CD4-positive, alpha-beta T cell (primary cell): Measurements from ENCODE around the gene FYN. TPM values are rescaled to one million over a fixed set of nuclear protein-coding genes. Genes with fewer than 3 reads are reported as not detected.
"Not testable (repeated sequence)": the region's sequence is repeated elsewhere in the genome, so short reads cannot be mapped to it uniquely, and the experiment has no call there.

Source experiments
- ATAC-seq: fragments of 200-7000 bp; cut with Tn5 transposase; one replicate; pipeline ENCODE4 v1.10.0; 2022; ENCODE audit warnings: mild to moderate bottlenecking; ENCODE audit not compliant: poor library complexity
- CTCF ChIA-PET: fragments of 350-600 bp; sonication (Branson Sonifier 250); formaldehyde crosslinking; loops from one replicate; lab custom pipeline; 2021; ENCODE audit warnings: antibody characterized with exemption, inconsistent platforms; lab: Charles Lee
- POLR2A ChIA-PET: fragments of 350-600 bp; sonication (Branson Sonifier 250); formaldehyde crosslinking; loops from one replicate; lab custom pipeline; 2021; ENCODE audit warnings: antibody characterized with exemption, inconsistent platforms; lab: Charles Lee
- DNase-seq, 14 experiments: peaks; one replicate each; pipeline ENCODE4 v3.0.0-alpha.2; 2013 to 2020; ENCODE audit warnings: mixed read lengths in 2 of 14
- H3K27ac ChIP-seq, 2 donors: one replicate each; pipeline versions ENCODE4 v1.5.1 to v1.7.0; 2013; ENCODE audit warnings: low read length in 2 of 2, low read depth in 1 of 2, mild to moderate bottlenecking in 1 of 2
- H3K27me3 ChIP-seq, 2 experiments: 1 replicate in 1 of 2; 2 replicates in 1 of 2; pipeline versions ENCODE4 v1.6.1 to v1.7.0; 2013; ENCODE audit warnings: low read length in 2 of 2, control low read depth in 1 of 2, mild to moderate bottlenecking in 1 of 2, moderate library complexity in 1 of 2; ENCODE audit not compliant: insufficient read depth in 2 of 2, control insufficient read depth in 1 of 2
- H3K36me3 ChIP-seq: one replicate; pipeline ENCODE4 v1.6.1; 2013; ENCODE audit warnings: low read length, control low read depth; ENCODE audit not compliant: insufficient read depth
- H3K4me1 ChIP-seq: one replicate; pipeline ENCODE4 v1.6.1; 2013; ENCODE audit warnings: low read length, control low read depth; ENCODE audit not compliant: insufficient read depth
- H3K4me3 ChIP-seq: one replicate; pipeline ENCODE4 v1.5.1; 2013; ENCODE audit warnings: mild to moderate bottlenecking, low read length, moderate library complexity
- H3K9me3 ChIP-seq, 2 experiments: 1 replicate in 1 of 2; 2 replicates in 1 of 2; pipeline versions ENCODE4 v1.6.1 to v1.7.0; 2013; ENCODE audit warnings: low read length in 2 of 2, mild to moderate bottlenecking in 2 of 2, control low read depth in 1 of 2, moderate library complexity in 1 of 2; ENCODE audit not compliant: control insufficient read depth in 1 of 2, insufficient read depth in 1 of 2
- H3K27ac Mint-ChIP-seq: one replicate; pipeline ENCODE4 v1.8.0; 2020; ENCODE audit warnings: mixed read lengths
- H3K27me3 Mint-ChIP-seq: one replicate; pipeline ENCODE4 v1.8.0; 2021; ENCODE audit warnings: mixed read lengths
- H3K36me3 Mint-ChIP-seq: one replicate; pipeline ENCODE4 v1.8.0; 2021; ENCODE audit warnings: low read depth, mixed read lengths
- H3K4me1 Mint-ChIP-seq: one replicate; pipeline ENCODE4 v1.8.0; 2021; ENCODE audit warnings: low read depth, mixed read lengths
- H3K4me3 Mint-ChIP-seq: one replicate; pipeline ENCODE4 v1.8.0; 2020; ENCODE audit warnings: mild to moderate bottlenecking, mixed read lengths
- H3K9me3 Mint-ChIP-seq: one replicate; pipeline ENCODE4 v1.8.0; 2020; ENCODE audit warnings: mixed read lengths
- intact Hi-C, 2 experiments: fragments of 100-400 bp; cut with DNase I in 1 of 2; cut with micrococcal nuclease in 1 of 2; formaldehyde crosslinking; loops; one replicate each; pipeline versions ENCODE4 v1.15.1 to v1.9.0; 2023 to 2025; cut with DNase I, micrococcal nuclease
- total RNA-seq, 174 experiments: library from RNA in 2 of 174; stranded (reverse) in 2 of 174; gene quantifications; one replicate each; pipeline ENCODE4 v1.2.3 and lab custom pipeline; 2021 to 2026
- TF ChIP-seq, protein P1 (sequence below): fragments of 200-600 bp; IDR thresholded peaks from one replicate; pipeline ENCODE4 v1.8.0; 2022; ENCODE audit warnings: antibody characterized with exemption, mild to moderate bottlenecking

Gene FYN
- total RNA-seq, 2 experiments from 2014 or later: 419 TPM

DNA sequence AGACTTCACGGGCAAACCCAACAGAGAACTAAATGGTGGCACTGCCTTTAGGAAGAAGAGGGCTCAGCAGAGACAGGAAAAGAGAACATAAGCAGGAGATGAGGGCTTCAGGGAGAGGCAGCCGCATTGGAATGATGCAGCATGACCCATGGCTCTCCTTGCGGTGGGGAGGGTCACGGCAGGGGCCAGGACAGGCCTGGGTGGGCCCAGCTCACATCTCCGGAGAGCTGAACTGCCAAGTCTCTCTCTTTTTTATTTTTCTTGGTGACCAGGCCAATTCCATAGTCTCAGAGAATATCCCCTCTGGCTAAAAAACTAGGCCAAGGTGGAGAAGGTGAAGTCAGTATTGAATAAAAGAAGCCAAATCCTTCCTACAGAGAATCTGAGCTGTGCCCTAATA lies 190.1 kb downstream of the FYN start:
- no peak for ATAC-seq
- intact Hi-C loops: no loop called here

DNA sequence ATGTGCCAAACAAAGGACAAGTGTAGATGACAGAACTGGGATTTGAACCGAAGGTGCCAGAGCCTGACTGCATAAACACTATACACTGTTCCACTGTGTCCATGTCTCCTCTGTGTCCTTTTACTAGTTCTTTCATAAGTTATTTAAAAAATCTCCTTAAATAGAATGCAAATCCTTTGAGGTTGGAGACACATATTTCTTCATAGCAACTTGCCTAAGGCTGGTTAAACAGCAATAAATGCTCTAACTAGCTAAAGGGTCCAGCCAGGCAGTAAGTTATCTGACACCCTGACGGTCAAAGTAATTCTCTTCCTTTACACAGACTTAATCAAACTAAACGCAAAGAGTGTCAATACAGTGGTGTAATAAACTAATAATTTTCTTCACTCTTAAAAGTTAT lies 191.4 kb downstream of the FYN start:
- no peak overlapping the region for H3K4me3 Mint-ChIP-seq
- H3K4me1 Mint-ChIP-seq: peaks cover 90% of the 10 kb centered on the region
- H3K27ac Mint-ChIP-seq: peak overlapping the region; percentile 83
- H3K36me3 Mint-ChIP-seq: peaks cover 95% of the 10 kb centered on the region
- CTCF ChIA-PET: interaction anchor here (1.0 kb wide), 1 partner anchor 192 kb away, joined by 3 read pairs; the partner anchor contains the start of gene FYN
- ATAC-seq (no peak), DNase-seq (no peak)
- Histone ChIP-seq H3K27ac (no peak overlapping the region), H3K4me3 (no peak overlapping the region), H3K36me3 (peaks cover 99% of the 10 kb centered on the region), H3K27me3 (no peaks in the 10 kb centered on the region), H3K9me3 (no peaks in the 10 kb centered on the region), H3K4me1 (peaks cover 55% of the 10 kb centered on the region)
- TF ChIP-seq, protein P1, sequence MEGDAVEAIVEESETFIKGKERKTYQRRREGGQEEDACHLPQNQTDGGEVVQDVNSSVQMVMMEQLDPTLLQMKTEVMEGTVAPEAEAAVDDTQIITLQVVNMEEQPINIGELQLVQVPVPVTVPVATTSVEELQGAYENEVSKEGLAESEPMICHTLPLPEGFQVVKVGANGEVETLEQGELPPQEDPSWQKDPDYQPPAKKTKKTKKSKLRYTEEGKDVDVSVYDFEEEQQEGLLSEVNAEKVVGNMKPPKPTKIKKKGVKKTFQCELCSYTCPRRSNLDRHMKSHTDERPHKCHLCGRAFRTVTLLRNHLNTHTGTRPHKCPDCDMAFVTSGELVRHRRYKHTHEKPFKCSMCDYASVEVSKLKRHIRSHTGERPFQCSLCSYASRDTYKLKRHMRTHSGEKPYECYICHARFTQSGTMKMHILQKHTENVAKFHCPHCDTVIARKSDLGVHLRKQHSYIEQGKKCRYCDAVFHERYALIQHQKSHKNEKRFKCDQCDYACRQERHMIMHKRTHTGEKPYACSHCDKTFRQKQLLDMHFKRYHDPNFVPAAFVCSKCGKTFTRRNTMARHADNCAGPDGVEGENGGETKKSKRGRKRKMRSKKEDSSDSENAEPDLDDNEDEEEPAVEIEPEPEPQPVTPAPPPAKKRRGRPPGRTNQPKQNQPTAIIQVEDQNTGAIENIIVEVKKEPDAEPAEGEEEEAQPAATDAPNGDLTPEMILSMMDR: no peak
- no peaks in the 10 kb centered on the region for H3K9me3 Mint-ChIP-seq
- H3K27me3 Mint-ChIP-seq: no peaks in the 10 kb centered on the region
- intact Hi-C loops: no loop called here
- POLR2A ChIA-PET: no interaction called here

More for the DNA sequence above, 190.1 kb downstream of the FYN start:
- Mint-ChIP-seq H3K4me3 (no peak overlapping the region), H3K9me3 (no peaks in the 10 kb centered on the region), H3K27me3 (no peaks in the 10 kb centered on the region), H3K4me1 (peaks cover 90% of the 10 kb centered on the region), H3K27ac (peak overlapping the region; percentile 83), H3K36me3 (peaks cover 96% of the 10 kb centered on the region)
- Histone ChIP-seq H3K27me3 (no peaks in the 10 kb centered on the region), H3K4me1 (peaks cover 57% of the 10 kb centered on the region), H3K36me3 (peaks cover 97% of the 10 kb centered on the region), H3K9me3 (no peaks in the 10 kb centered on the region), H3K27ac (peak overlapping the region in 1 of 2 donors; percentile 14), H3K4me3 (no peak overlapping the region)
- CTCF ChIA-PET: interaction anchor here (1.0 kb wide), 1 partner anchor 190 kb away, joined by 3 read pairs; the partner anchor contains the start of gene FYN
- TF ChIP-seq, protein P1: no peak
- no peak for DNase-seq
- POLR2A ChIA-PET: interaction anchor here (0.5 to 1.2 kb wide), 2 partner anchors 31 to 337 kb away, joined by 4 read pairs; no protein-coding TSS in a partner anchor

DNA sequence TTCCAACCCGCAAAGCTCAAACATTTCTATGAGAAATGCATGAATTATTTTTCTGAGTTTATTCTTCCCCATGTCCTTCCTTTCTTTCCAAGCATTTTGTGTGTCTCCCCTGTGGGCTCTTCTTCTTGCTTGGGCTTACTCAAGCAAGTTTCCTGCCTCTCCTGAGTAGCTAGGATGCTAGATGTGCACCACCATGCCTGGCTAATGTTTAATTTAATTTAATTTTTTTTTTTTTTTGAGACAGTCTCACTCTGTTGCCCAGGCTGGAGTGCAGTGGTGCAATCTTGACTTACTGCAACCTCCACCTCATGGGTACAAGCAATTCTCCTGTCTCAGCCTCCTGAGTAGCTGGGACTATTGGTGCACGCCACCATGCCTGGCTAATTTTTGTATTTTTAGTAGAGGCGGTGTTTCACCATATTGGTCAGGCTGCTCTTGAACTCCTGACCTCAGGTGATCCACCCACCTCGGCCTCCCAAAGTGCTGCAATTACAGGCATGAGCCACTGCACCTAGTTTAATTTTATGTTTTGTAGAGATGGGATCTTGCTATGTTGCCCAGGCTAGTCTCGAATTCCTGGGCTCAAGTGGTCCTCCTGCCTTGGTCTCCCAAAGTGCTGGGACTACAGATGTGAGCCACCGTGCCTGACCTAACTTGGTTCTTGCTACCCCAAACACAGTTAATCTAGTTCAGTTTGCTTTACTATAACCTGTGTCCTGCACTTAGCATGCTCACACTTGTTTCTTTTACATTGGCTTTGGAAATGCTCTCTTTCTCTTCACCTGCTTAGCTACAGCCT lies 192.2 kb downstream of the FYN start:
- ATAC-seq, POLR2A ChIA-PET, H3K9me3 Mint-ChIP-seq, H3K27me3 Mint-ChIP-seq, H3K4me3 Mint-ChIP-seq, DNase-seq, H3K9me3 ChIP-seq, H3K27ac ChIP-seq, intact Hi-C loops, H3K27me3 ChIP-seq, H3K4me3 ChIP-seq: not testable (repeated sequence)
- peaks cover 93% of the 10 kb centered on the region for H3K36me3 Mint-ChIP-seq
- H3K27ac Mint-ChIP-seq: peak overlapping the region; percentile 83
- peaks cover 99% of the 10 kb centered on the region for H3K36me3 ChIP-seq
- CTCF ChIA-PET: interaction anchor here (0.7 kb wide), 1 partner anchor 23 kb away, joined by 3 read pairs; no protein-coding TSS in a partner anchor
- H3K4me1 Mint-ChIP-seq: peaks cover 91% of the 10 kb centered on the region
- H3K4me1 ChIP-seq: peaks cover 47% of the 10 kb centered on the region
